Naive thymus-derived CD4-positive, alpha-beta T cell (primary cell): Measurements from ENCODE around the gene RLN1. TPM values are rescaled to one million over a fixed set of nuclear protein-coding genes. Genes with fewer than 3 reads are reported as not detected.
"Not testable (repeated sequence)": the region's sequence is repeated elsewhere in the genome, so short reads cannot be mapped to it uniquely, and the experiment has no call there.

ENCODE experiments used
- ATAC-seq: fragments of 150-1000 bp; cut with Tn5 transposase; 2 replicates; pipeline ENCODE4 v1.10.0; 2021; ENCODE audit warnings: mild to moderate bottlenecking, moderate library complexity
- CTCF ChIA-PET: fragments of 350-600 bp; sonication (Branson Sonifier 250); formaldehyde crosslinking; loops from one replicate; lab custom pipeline; 2021; ENCODE audit warnings: antibody characterized with exemption; lab: Charles Lee
- POLR2A ChIA-PET: fragments of 350-600 bp; sonication (Branson Sonifier 250); formaldehyde crosslinking; loops from one replicate; lab custom pipeline; 2021; ENCODE audit warnings: antibody characterized with exemption, inconsistent platforms; lab: Charles Lee
- DNase-seq, 9 donors: peaks; one replicate each; pipeline versions ENCODE4 v3.0.0 to v3.0.0-alpha.2; 2020 to 2022; ENCODE audit warnings: mixed read lengths in 1 of 9
- H3K27ac ChIP-seq: one replicate; pipeline ENCODE4 v1.7.0; 2013; ENCODE audit warnings: mild to moderate bottlenecking, low read depth, low read length, moderate library complexity
- H3K27me3 ChIP-seq, 2 donors: one replicate each; pipeline ENCODE4 v1.7.0; 2013; ENCODE audit warnings: low read length in 2 of 2, mild to moderate bottlenecking in 2 of 2, moderate library complexity in 2 of 2; ENCODE audit not compliant: control insufficient read depth in 2 of 2, insufficient read depth in 2 of 2
- H3K36me3 ChIP-seq, 3 experiments: 1 replicate in 2 of 3; 2 replicates in 1 of 3; pipeline ENCODE4 v1.7.0; 2013; ENCODE audit warnings: low read length in 3 of 3, mild to moderate bottlenecking in 3 of 3, moderate library complexity in 1 of 3; ENCODE audit not compliant: insufficient read depth in 3 of 3, control insufficient read depth in 2 of 3
- H3K4me1 ChIP-seq, 2 donors: one replicate each; pipeline ENCODE4 v1.7.0; 2013; ENCODE audit warnings: low read length in 2 of 2, mild to moderate bottlenecking in 2 of 2, moderate library complexity in 1 of 2; ENCODE audit not compliant: control insufficient read depth in 2 of 2, insufficient read depth in 2 of 2
- H3K4me3 ChIP-seq: 2 replicates; pipeline ENCODE4 v1.7.0; 2013; ENCODE audit warnings: mild to moderate bottlenecking, low read length
- H3K9me3 ChIP-seq, 3 experiments: 1 replicate in 2 of 3; 2 replicates in 1 of 3; pipeline ENCODE4 v1.7.0; 2013; ENCODE audit warnings: low read length in 3 of 3; ENCODE audit not compliant: control insufficient read depth in 2 of 3
- H3K27ac Mint-ChIP-seq, 9 donors: one replicate each; pipeline ENCODE4 v1.8.0; 2020 to 2022; ENCODE audit warnings: mixed read lengths in 9 of 9, mild to moderate bottlenecking in 8 of 9, moderate library complexity in 5 of 9, inconsistent platforms in 2 of 9
- H3K27me3 Mint-ChIP-seq, 5 donors: one replicate each; pipeline ENCODE4 v1.8.0; 2021 to 2022; ENCODE audit warnings: mixed read lengths in 5 of 5, mild to moderate bottlenecking in 1 of 5
- H3K36me3 Mint-ChIP-seq, 5 donors: one replicate each; pipeline ENCODE4 v1.8.0; 2020 to 2022; ENCODE audit warnings: mixed read lengths in 5 of 5, mild to moderate bottlenecking in 3 of 5, inconsistent platforms in 1 of 5
- H3K4me1 Mint-ChIP-seq, 7 donors: one replicate each; pipeline ENCODE4 v1.8.0; 2020 to 2022; ENCODE audit warnings: mixed read lengths in 7 of 7, mild to moderate bottlenecking in 3 of 7, inconsistent platforms in 1 of 7
- H3K4me3 Mint-ChIP-seq, 10 donors: one replicate each; pipeline ENCODE4 v1.8.0; 2020 to 2022; ENCODE audit warnings: mild to moderate bottlenecking in 10 of 10, mixed read lengths in 10 of 10, moderate library complexity in 6 of 10, inconsistent platforms in 2 of 10
- H3K9me3 Mint-ChIP-seq, 11 donors: one replicate each; pipeline ENCODE4 v1.8.0; 2020 to 2022; ENCODE audit warnings: mixed read lengths in 11 of 11, mild to moderate bottlenecking in 4 of 11, inconsistent platforms in 1 of 11, moderate library complexity in 1 of 11
- intact Hi-C, 2 donors: fragments of 100-400 bp; cut with micrococcal nuclease; formaldehyde crosslinking; loops; one replicate each; pipeline ENCODE4 v1.15.1; 2023
- polyA plus RNA-seq, 2 donors: library from polyadenylated mRNA; unstranded; fragments of 300-500 nt; fragmentation: Illumina TruSeq; gene quantifications; one replicate each; pipeline ENCODE4 v1.2.3, GENCODE V29; 2021
- total RNA-seq, 6 experiments: library from RNA in 5 of 6; stranded (reverse) in 5 of 6; gene quantifications; 1 replicate in 5 of 6; 2 replicates in 1 of 6; pipeline ENCODE4 v1.2.3 and lab custom pipeline; 2021 to 2026

Gene RLN1
- total and polyA plus RNA-seq, 7 experiments from 2014 or later, result 0.71 to 6.6 (median 2.3) TPM

DNA sequence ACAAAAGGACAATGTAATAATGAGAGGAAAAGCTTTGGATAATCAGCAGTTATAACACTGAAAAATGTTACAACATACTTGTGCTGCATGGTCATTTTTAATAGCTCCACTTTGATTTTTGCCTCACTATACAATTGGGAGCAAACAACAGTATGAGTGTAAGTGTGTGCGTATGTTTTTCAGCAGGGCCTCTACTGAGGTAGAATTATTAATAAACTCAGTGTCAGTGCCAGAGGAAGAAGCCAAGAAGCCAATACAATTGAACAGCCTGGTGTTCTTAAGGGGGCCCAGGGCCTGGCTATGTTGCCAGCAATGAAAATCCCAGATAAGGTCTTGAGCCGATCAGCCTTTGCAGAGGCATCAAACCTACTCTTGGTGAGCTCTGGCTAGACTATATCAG is 16.1 kb upstream of the RLN1 start:
- H3K4me1 Mint-ChIP-seq, result peaks cover 18 to 52% (median 35%) of the 10 kb centered on the region in 7 donors
- peaks cover 0 to 15% (median 0%) of the 10 kb centered on the region in 11 donors for H3K9me3 Mint-ChIP-seq
- ChIA-PET POLR2A (interaction anchor here (0.8 kb wide), 1 partner anchor 82 kb away, joined by 3 read pairs; the partner anchor contains the start of gene PLGRKT), CTCF (interaction anchor here (0.5 kb wide), 1 partner anchor 591 kb away, joined by 3 read pairs; no protein-coding TSS in a partner anchor)
- Histone ChIP-seq H3K4me1 (peaks cover 29 to 34% of the 10 kb centered on the region in 2 donors), H3K27me3 (no peaks in the 10 kb centered on the region), H3K36me3 (peaks cover 0 to 6% (median 0%) of the 10 kb centered on the region in 3 experiments), H3K27ac (no peak overlapping the region), H3K4me3 (no peak overlapping the region), H3K9me3 (no peaks in the 10 kb centered on the region)
- DNase-seq (no peak), ATAC-seq (no peak)
- no peaks in the 10 kb centered on the region for H3K27me3 Mint-ChIP-seq
- intact Hi-C loops, result no loop called here
- H3K36me3 Mint-ChIP-seq, result peaks cover 3 to 42% (median 26%) of the 10 kb centered on the region in 5 donors
- H3K27ac Mint-ChIP-seq, result peak overlapping the region in 1 of 9 donors; percentile 81
- no peak overlapping the region for H3K4me3 Mint-ChIP-seq

DNA sequence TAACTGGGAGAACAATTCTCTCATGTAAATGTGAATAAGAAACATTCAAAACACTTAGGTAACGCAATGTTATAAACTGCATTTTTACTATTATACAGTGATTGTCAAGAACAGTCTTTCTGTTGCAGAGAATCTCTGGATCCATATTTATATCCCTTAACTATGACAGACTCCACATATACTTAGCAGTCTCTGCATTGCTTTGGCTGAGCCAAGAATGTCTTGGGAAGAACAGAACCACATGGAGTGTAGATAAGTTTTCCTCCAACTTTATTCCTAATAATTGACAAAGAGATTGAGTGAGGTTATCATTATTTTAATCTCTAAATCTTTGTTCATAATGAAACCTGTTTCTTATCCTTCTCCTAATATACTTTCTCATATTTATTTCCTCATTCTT is 15.6 kb upstream of the RLN1 start:
- peaks cover 0 to 6% (median 0%) of the 10 kb centered on the region in 3 experiments for H3K36me3 ChIP-seq
- Mint-ChIP-seq H3K27ac (peak overlapping the region in 4 of 9 donors; percentile 8 to 81 (median 64)), H3K9me3 (peaks cover 0 to 18% (median 2%) of the 10 kb centered on the region in 11 donors), H3K36me3 (peaks cover 3 to 46% (median 25%) of the 10 kb centered on the region in 5 donors), H3K27me3 (no peaks in the 10 kb centered on the region), H3K4me3 (no peak overlapping the region), H3K4me1 (peaks cover 21 to 56% (median 39%) of the 10 kb centered on the region in 7 donors)
- ChIA-PET POLR2A (interaction anchor here (0.8 kb wide), 1 partner anchor 82 kb away, joined by 3 read pairs; the partner anchor contains the start of gene PLGRKT), CTCF (no interaction called here)
- no peaks in the 10 kb centered on the region for H3K9me3 ChIP-seq
- H3K27me3 ChIP-seq, result no peaks in the 10 kb centered on the region
- intact Hi-C loops, result no loop called here
- H3K4me1 ChIP-seq, result peaks cover 35 to 38% of the 10 kb centered on the region in 2 donors
- DNase-seq (no peak), ATAC-seq (no peak)
- H3K27ac ChIP-seq, result no peak overlapping the region
- no peak overlapping the region for H3K4me3 ChIP-seq

DNA sequence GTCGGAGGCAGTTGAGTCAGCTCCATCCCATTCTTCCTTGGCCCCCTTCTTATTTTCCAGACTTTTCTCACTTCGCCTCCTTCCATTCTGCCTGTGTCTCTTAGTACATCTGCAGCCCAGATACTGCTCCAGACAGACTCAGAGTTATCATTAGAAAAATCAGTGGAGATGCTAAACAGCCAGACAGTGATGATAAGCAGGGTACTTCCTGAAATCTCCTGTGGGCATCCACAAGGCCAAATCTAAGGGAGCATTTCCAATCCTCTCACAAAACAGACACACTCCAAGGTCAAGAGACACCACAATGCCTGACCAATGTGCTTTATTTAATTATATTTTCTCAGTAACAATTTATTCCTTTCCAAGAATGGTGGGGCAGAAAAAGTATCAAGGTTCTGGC is 14.5 kb upstream of the RLN1 start:
- H3K27ac ChIP-seq, result no peak overlapping the region
- ChIA-PET POLR2A (no interaction called here), CTCF (interaction anchor here (1.0 kb wide), 1 partner anchor 43 kb away, joined by 3 read pairs; no protein-coding TSS in a partner anchor)
- H3K9me3 ChIP-seq, result no peaks in the 10 kb centered on the region
- H3K36me3 ChIP-seq, result peaks cover 0 to 6% (median 0%) of the 10 kb centered on the region in 3 experiments
- ATAC-seq (no peak), DNase-seq (no peak)
- Mint-ChIP-seq H3K27me3 (no peaks in the 10 kb centered on the region), H3K27ac (peak overlapping the region in 8 of 9 donors; percentile 2 to 87 (median 69)), H3K9me3 (peaks cover 0 to 21% (median 10%) of the 10 kb centered on the region in 11 donors), H3K36me3 (peaks cover 7 to 50% (median 29%) of the 10 kb centered on the region in 5 donors), H3K4me3 (peak overlapping the region in 3 of 10 donors; percentile 49 to 58 (median 52)), H3K4me1 (peaks cover 21 to 61% (median 39%) of the 10 kb centered on the region in 7 donors)
- intact Hi-C loops, result no loop called here
- H3K27me3 ChIP-seq, result no peaks in the 10 kb centered on the region
- peaks cover 35 to 38% of the 10 kb centered on the region in 2 donors for H3K4me1 ChIP-seq
- no peak overlapping the region for H3K4me3 ChIP-seq

GRCh38 chr9:5352637-5353248 is 13.1 kb upstream of the RLN1 start:
- no peaks in the 10 kb centered on the region for H3K9me3 ChIP-seq
- DNase-seq, result peak in 6 of 9 donors; percentile 17 to 40 (median 36)
- POLR2A ChIA-PET, result interaction anchor here (0.7 to 2.8 kb wide), 3 partner anchors 13 to 90 kb away, joined by 3 to 12 read pairs (median 3); partner anchors contain the start of gene RLN1
- Mint-ChIP-seq H3K27ac (peak overlapping the region; percentile 62 to 87 (median 76)), H3K4me3 (peak overlapping the region; percentile 21 to 75 (median 64)), H3K9me3 (peaks cover 0 to 23% (median 14%) of the 10 kb centered on the region in 11 donors), H3K36me3 (peaks cover 7 to 46% (median 19%) of the 10 kb centered on the region in 5 donors), H3K4me1 (peaks cover 21 to 61% (median 39%) of the 10 kb centered on the region in 7 donors), H3K27me3 (no peaks in the 10 kb centered on the region)
- ATAC-seq, result peak; percentile 70
- no peak overlapping the region for H3K4me3 ChIP-seq
- peaks cover 0 to 5% (median 0%) of the 10 kb centered on the region in 3 experiments for H3K36me3 ChIP-seq
- no peak overlapping the region for H3K27ac ChIP-seq
- H3K4me1 ChIP-seq, result peaks cover 35 to 38% of the 10 kb centered on the region in 2 donors
- CTCF ChIA-PET, result interaction anchor here (0.6 to 1.1 kb wide), 2 partner anchors 9 to 1037 kb away, joined by 3 to 4 read pairs; no protein-coding TSS in a partner anchor
- no peaks in the 10 kb centered on the region for H3K27me3 ChIP-seq
- intact Hi-C loops, result loop anchor here (1.0 to 2.0 kb wide), 3 partner anchors 11 to 22 kb away; no protein-coding TSS in a partner anchor

- Mint-ChIP-seq H3K9me3 (peaks cover 0 to 1% (median 0%) of the 10 kb centered on the region in 11 donors), H3K4me3 (peak overlapping the region; percentile 64 to 87 (median 80)), H3K27me3 (no peaks in the 10 kb centered on the region), H3K4me1 (peaks cover 20 to 64% (median 50%) of the 10 kb centered on the region in 7 donors), H3K27ac (peak overlapping the region; percentile 79 to 95 (median 91)), H3K36me3 (peaks cover 6 to 26% (median 21%) of the 10 kb centered on the region in 5 donors)
- peak overlapping the region; percentile 27 for H3K4me3 ChIP-seq
- no peaks in the 10 kb centered on the region for H3K36me3 ChIP-seq
- peak; percentile 62 for ATAC-seq
- H3K9me3 ChIP-seq, result no peaks in the 10 kb centered on the region
- intact Hi-C loops, result loop anchor here (2.0 to 10.0 kb wide), 12 partner anchors 16 to 1081 kb away; partner anchors contain the start of genes PLGRKT (in 2 of the 2), RLN2 (in 2 of the 2), PLPP6 (in 1 of the 2) and RCL1 (in 1 of the 2)
- H3K27ac ChIP-seq, result peak overlapping the region; percentile 64
- H3K4me1 ChIP-seq, result peaks cover 24 to 28% of the 10 kb centered on the region in 2 donors
- ChIA-PET POLR2A (no interaction called here), CTCF (interaction anchor here (0.7 to 2.0 kb wide), 2 partner anchors 87 to 251 kb away, joined by 4 read pairs; no protein-coding TSS in a partner anchor)
- peak in 7 of 9 donors; percentile 47 to 70 (median 60) for DNase-seq
- H3K27me3 ChIP-seq, result no peaks in the 10 kb centered on the region
Measured at GRCh38 chr9:5336688-5337087, 3.0 kb downstream of the RLN1 start.

GRCh38 chr9:5331276-5331675 is 8.4 kb downstream of the RLN1 start:
- H3K27ac Mint-ChIP-seq, H3K27me3 Mint-ChIP-seq, CTCF ChIA-PET, ATAC-seq, H3K9me3 ChIP-seq, H3K4me3 Mint-ChIP-seq, H3K27me3 ChIP-seq, POLR2A ChIA-PET, H3K36me3 ChIP-seq, H3K27ac ChIP-seq, H3K4me3 ChIP-seq, DNase-seq: not testable (repeated sequence)
- peaks cover 8 to 17% of the 10 kb centered on the region in 2 donors for H3K4me1 ChIP-seq
- intact Hi-C loops, result loop anchor here (10.0 kb wide), 4 partner anchors 254 to 666 kb away; partner anchors contain the start of genes PLPP6 (in 1 of the 2), RCL1 (in 1 of the 2), RIC1 (in 1 of the 2) and SPATA6L (in 1 of the 2)
- Mint-ChIP-seq H3K4me1 (peaks cover 21 to 84% (median 59%) of the 10 kb centered on the region in 7 donors), H3K9me3 (peaks cover 0 to 10% (median 0%) of the 10 kb centered on the region in 11 donors), H3K36me3 (peaks cover 17 to 71% (median 57%) of the 10 kb centered on the region in 5 donors)
